HepG2 (cell line): ENCODE measurements around the gene TFB1M. TPM values are rescaled to one million over a fixed set of nuclear protein-coding genes. Genes with fewer than 3 reads are reported as not detected.
A peak's percentile ranks its signal among the peaks of the same experiment; 100 is the strongest.

Experiments
- AHR ChIP-seq: IDR thresholded peaks from 2 replicates; pipeline ENCODE4 v1.6.1; 2018; ENCODE audit warnings: missing genetic modification reagents, missing compliant biosample characterization
- ATAD3A ChIP-seq: sonication (generic); formaldehyde crosslinking; IDR thresholded peaks from 2 replicates; pipeline ENCODE4 v1.4.0; 2020; ENCODE audit warnings: missing genetic modification reagents
- KLF16 ChIP-seq, 2 experiments: sonication (generic) in 1 of 2; formaldehyde crosslinking in 1 of 2; IDR thresholded peaks; 2 replicates each; pipeline versions ENCODE4 v1.6.1 to v1.8.0; 2016 to 2023; ENCODE audit warnings: missing genetic modification reagents in 2 of 2, missing compliant biosample characterization in 1 of 2
- MTF2 ChIP-seq: sonication (generic); formaldehyde crosslinking; IDR thresholded peaks from 2 replicates; pipeline ENCODE4 v1.5.0; 2020; ENCODE audit warnings: missing genetic modification reagents, borderline replicate concordance
- REPIN1 ChIP-seq: sonication (generic); formaldehyde crosslinking; IDR thresholded peaks from 2 replicates; pipeline ENCODE4 v1.8.0; 2022; ENCODE audit warnings: missing genetic modification reagents, low read depth, mild to moderate bottlenecking, borderline replicate concordance
- SCMH1 ChIP-seq: sonication (generic); formaldehyde crosslinking; IDR thresholded peaks from 2 replicates; pipeline ENCODE4 v1.9.0; 2021; ENCODE audit warnings: missing genetic modification reagents, mild to moderate bottlenecking, borderline replicate concordance
- SUZ12 ChIP-seq: fragments of 150-350 bp; IDR thresholded peaks from 2 replicates; pipeline ENCODE4 v1.6.1; 2014; ENCODE audit warnings: low read depth, low read length
- TMF1 ChIP-seq: sonication (generic); formaldehyde crosslinking; IDR thresholded peaks from 2 replicates; pipeline ENCODE4 v1.8.1; 2022; ENCODE audit warnings: low read depth, missing genetic modification reagents
- WIZ ChIP-seq: sonication (generic); formaldehyde crosslinking; IDR thresholded peaks from 2 replicates; pipeline ENCODE4 v1.5.1; 2020; ENCODE audit warnings: mild to moderate bottlenecking, missing genetic modification reagents
- ZFP36L1 ChIP-seq: sonication (generic); formaldehyde crosslinking; IDR thresholded peaks from 2 replicates; pipeline ENCODE4 v1.8.0; 2022; ENCODE audit warnings: mild to moderate bottlenecking, missing genetic modification reagents, moderate library complexity
- ZNF577 ChIP-seq: sonication (generic); formaldehyde crosslinking; IDR thresholded peaks from 2 replicates; pipeline ENCODE4 v1.4.0; 2020; ENCODE audit warnings: mild to moderate bottlenecking, low read depth, missing genetic modification reagents, borderline replicate concordance
- ZNF703 ChIP-seq: sonication (generic); formaldehyde crosslinking; IDR thresholded peaks from 2 replicates; pipeline ENCODE4 v1.5.1; 2020; ENCODE audit warnings: missing genetic modification reagents, mild to moderate bottlenecking, moderate library complexity, borderline replicate concordance
- ZSCAN9 ChIP-seq: IDR thresholded peaks from 2 replicates; pipeline ENCODE4 v1.6.1; 2016; ENCODE audit warnings: borderline replicate concordance
- polyA plus RNA-seq, 8 experiments: library from polyadenylated mRNA; depleted of rRNA in 3 of 8; stranded (reverse) in 7 of 8; unstranded in 1 of 8; fragments of >200 nt; fragmentation: Illumina TruSeq in 4 of 8; extraction: Trizol in 4 of 8; gene quantifications; 2 replicates each; pipeline versions ENCODE4 v1.2.1 to v1.2.3, GENCODE V29; 2011 to 2016; ENCODE audit warnings: low read depth in 4 of 8, missing spikeins in 1 of 8, mixed read lengths in 1 of 8; ENCODE audit not compliant: insufficient read depth in 1 of 8
- total RNA-seq, 5 experiments: library from RNA; depleted of rRNA; stranded (reverse); fragments of >200 nt; fragmentation: Illumina TruSeq; extraction: Trizol; gene quantifications; 2 replicates each; pipeline ENCODE4 v1.2.3, GENCODE V29; 2016; ENCODE audit warnings: low read depth in 1 of 5
- TF ChIP-seq, protein P1 (sequence below): sonication (generic); formaldehyde crosslinking; IDR thresholded peaks from 2 replicates; pipeline ENCODE4 v1.4.0; 2020; ENCODE audit warnings: missing genetic modification reagents, borderline replicate concordance
- TF ChIP-seq, protein P2 (sequence below): sonication (generic); formaldehyde crosslinking; IDR thresholded peaks from 2 replicates; pipeline ENCODE4 v1.5.0; 2020; ENCODE audit warnings: mild to moderate bottlenecking, missing genetic modification reagents, borderline replicate concordance
- TF ChIP-seq, protein P3 (sequence below): sonication (generic); formaldehyde crosslinking; IDR thresholded peaks from 2 replicates; pipeline ENCODE4 v1.8.0; 2022; ENCODE audit warnings: mild to moderate bottlenecking, missing genetic modification reagents, moderate library complexity
- TF ChIP-seq, protein P4 (sequence below): sonication (generic); formaldehyde crosslinking; IDR thresholded peaks from 2 replicates; pipeline ENCODE4 v1.4.0; 2020; ENCODE audit warnings: missing genetic modification reagents

TFB1M gene
- total and polyA plus RNA-seq, 2 of the 13 experiments (the other 11 are each of a cell fraction or from before 2014, with no cell fraction given): 91.4 to 122 TPM

DNA sequence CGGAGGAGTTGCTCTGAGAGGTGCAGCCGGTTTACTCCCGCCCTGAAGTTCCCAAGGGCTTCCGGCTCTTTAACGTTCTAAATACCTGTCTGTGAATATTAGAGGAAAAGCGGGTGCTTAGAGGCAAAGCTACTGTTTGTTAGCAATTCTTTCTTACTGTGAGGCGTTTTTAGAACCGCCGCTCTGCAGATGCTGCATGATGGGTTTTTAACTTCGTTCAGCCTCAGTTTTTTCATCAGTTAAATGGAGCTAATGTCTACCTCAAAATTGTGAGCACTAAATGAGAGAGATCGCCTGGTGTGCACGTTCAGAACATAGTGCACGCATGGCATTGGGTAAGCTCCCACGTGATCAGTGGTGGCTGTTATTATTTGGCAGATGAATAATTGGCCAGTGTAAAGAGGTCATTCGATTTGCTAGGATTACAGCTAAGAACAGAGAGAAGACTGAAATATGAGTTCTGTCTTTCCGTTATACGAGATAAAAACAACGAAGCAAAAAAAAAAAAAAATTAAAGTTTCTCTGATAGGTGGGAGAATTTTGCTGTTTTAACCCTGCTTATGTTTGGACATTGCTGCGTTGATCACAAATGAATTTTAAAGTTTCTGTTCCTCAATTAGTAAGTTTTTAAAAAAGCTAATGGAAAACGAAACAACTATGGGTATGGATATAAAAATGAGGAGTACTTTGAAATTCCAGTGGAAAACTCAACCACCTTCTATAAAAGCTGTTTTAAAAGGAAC is 660 bp upstream of the TFB1M start (continued):
- TF ChIP-seq ZSCAN9 (CRISPR knock-in tag) (peak; percentile 78; the same call in 1 of the 2 replicates), MTF2 (CRISPR knock-in tag) (no peak), ATAD3A (no peak), SCMH1 (CRISPR knock-in tag) (no peak), WIZ (CRISPR knock-in tag) (no peak), ZFP36L1 (CRISPR knock-in tag) (peak; percentile 91; the same call in 1 of the 2 replicates), KLF16 (CRISPR knock-in tag; IDR thresholded peaks at IDR 0.05) (no peak; a peak in 1 of 4 replicates), TMF1 (CRISPR knock-in tag) (no peak), REPIN1 (CRISPR knock-in tag) (peak; percentile 17; the same call in 1 of the 2 replicates), ZNF577 (CRISPR knock-in tag) (no peak), AHR (CRISPR knock-in tag) (no peak), SUZ12 (no peak), ZNF703 (CRISPR knock-in tag) (no peak)
- TF ChIP-seq, protein P1, sequence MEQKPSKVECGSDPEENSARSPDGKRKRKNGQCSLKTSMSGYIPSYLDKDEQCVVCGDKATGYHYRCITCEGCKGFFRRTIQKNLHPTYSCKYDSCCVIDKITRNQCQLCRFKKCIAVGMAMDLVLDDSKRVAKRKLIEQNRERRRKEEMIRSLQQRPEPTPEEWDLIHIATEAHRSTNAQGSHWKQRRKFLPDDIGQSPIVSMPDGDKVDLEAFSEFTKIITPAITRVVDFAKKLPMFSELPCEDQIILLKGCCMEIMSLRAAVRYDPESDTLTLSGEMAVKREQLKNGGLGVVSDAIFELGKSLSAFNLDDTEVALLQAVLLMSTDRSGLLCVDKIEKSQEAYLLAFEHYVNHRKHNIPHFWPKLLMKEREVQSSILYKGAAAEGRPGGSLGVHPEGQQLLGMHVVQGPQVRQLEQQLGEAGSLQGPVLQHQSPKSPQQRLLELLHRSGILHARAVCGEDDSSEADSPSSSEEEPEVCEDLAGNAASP: peak; percentile 54; the same call in 1 of the 2 replicates
- TF ChIP-seq, protein P2, sequence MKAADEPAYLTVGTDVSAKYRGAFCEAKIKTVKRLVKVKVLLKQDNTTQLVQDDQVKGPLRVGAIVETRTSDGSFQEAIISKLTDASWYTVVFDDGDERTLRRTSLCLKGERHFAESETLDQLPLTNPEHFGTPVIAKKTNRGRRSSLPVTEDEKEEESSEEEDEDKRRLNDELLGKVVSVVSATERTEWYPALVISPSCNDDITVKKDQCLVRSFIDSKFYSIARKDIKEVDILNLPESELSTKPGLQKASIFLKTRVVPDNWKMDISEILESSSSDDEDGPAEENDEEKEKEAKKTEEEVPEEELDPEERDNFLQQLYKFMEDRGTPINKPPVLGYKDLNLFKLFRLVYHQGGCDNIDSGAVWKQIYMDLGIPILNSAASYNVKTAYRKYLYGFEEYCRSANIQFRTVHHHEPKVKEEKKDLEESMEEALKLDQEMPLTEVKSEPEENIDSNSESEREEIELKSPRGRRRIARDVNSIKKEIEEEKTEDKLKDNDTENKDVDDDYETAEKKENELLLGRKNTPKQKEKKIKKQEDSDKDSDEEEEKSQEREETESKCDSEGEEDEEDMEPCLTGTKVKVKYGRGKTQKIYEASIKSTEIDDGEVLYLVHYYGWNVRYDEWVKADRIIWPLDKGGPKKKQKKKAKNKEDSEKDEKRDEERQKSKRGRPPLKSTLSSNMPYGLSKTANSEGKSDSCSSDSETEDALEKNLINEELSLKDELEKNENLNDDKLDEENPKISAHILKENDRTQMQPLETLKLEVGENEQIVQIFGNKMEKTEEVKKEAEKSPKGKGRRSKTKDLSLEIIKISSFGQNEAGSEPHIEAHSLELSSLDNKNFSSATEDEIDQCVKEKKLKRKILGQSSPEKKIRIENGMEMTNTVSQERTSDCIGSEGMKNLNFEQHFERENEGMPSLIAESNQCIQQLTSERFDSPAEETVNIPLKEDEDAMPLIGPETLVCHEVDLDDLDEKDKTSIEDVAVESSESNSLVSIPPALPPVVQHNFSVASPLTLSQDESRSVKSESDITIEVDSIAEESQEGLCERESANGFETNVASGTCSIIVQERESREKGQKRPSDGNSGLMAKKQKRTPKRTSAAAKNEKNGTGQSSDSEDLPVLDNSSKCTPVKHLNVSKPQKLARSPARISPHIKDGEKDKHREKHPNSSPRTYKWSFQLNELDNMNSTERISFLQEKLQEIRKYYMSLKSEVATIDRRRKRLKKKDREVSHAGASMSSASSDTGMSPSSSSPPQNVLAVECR (CRISPR knock-in tag): no peak
- TF ChIP-seq, protein P3, sequence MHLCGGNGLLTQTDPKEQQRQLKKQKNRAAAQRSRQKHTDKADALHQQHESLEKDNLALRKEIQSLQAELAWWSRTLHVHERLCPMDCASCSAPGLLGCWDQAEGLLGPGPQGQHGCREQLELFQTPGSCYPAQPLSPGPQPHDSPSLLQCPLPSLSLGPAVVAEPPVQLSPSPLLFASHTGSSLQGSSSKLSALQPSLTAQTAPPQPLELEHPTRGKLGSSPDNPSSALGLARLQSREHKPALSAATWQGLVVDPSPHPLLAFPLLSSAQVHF (CRISPR knock-in tag): no peak
- TF ChIP-seq, protein P4, sequence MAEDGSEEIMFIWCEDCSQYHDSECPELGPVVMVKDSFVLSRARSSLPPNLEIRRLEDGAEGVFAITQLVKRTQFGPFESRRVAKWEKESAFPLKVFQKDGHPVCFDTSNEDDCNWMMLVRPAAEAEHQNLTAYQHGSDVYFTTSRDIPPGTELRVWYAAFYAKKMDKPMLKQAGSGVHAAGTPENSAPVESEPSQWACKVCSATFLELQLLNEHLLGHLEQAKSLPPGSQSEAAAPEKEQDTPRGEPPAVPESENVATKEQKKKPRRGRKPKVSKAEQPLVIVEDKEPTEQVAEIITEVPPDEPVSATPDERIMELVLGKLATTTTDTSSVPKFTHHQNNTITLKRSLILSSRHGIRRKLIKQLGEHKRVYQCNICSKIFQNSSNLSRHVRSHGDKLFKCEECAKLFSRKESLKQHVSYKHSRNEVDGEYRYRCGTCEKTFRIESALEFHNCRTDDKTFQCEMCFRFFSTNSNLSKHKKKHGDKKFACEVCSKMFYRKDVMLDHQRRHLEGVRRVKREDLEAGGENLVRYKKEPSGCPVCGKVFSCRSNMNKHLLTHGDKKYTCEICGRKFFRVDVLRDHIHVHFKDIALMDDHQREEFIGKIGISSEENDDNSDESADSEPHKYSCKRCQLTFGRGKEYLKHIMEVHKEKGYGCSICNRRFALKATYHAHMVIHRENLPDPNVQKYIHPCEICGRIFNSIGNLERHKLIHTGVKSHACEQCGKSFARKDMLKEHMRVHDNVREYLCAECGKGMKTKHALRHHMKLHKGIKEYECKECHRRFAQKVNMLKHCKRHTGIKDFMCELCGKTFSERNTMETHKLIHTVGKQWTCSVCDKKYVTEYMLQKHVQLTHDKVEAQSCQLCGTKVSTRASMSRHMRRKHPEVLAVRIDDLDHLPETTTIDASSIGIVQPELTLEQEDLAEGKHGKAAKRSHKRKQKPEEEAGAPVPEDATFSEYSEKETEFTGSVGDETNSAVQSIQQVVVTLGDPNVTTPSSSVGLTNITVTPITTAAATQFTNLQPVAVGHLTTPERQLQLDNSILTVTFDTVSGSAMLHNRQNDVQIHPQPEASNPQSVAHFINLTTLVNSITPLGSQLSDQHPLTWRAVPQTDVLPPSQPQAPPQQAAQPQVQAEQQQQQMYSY: no peak
